Liver (tissue), 9 donors: Measurements from ENCODE around the gene FBXO2. TPM values are rescaled to one million over a fixed set of nuclear protein-coding genes. Genes with fewer than 3 reads are reported as not detected.

Source experiments
- DNase-seq: peaks from one replicate; pipeline ENCODE4 v3.0.0-alpha.2; 2017; ENCODE audit warnings: low spot score
- H3K27ac ChIP-seq, 2 donors: one replicate each; pipeline ENCODE4 v1.7.0; 2013; ENCODE audit warnings: inconsistent platforms in 2 of 2, low read length in 2 of 2, control low read depth in 1 of 2, low read depth in 1 of 2, mild to moderate bottlenecking in 1 of 2
- H3K27me3 ChIP-seq, 4 donors: one replicate each; pipeline versions ENCODE4 v1.6.1 to v1.7.0; 2013; ENCODE audit warnings: low read length in 3 of 4, inconsistent platforms in 1 of 4, mild to moderate bottlenecking in 1 of 4, moderate library complexity in 1 of 4; ENCODE audit not compliant: control insufficient read depth in 4 of 4, insufficient read depth in 4 of 4
- H3K36me3 ChIP-seq, 4 donors: one replicate each; pipeline versions ENCODE4 v1.6.1 to v1.7.0; 2013; ENCODE audit warnings: low read length in 3 of 4, mild to moderate bottlenecking in 3 of 4, low read depth in 1 of 4, moderate library complexity in 1 of 4; ENCODE audit not compliant: control insufficient read depth in 4 of 4, insufficient read depth in 3 of 4
- H3K4me1 ChIP-seq, 4 donors: one replicate each; pipeline versions ENCODE4 v1.6.1 to v1.7.0; 2013; ENCODE audit warnings: low read length in 3 of 4, mild to moderate bottlenecking in 3 of 4, moderate library complexity in 1 of 4; ENCODE audit not compliant: control insufficient read depth in 4 of 4, insufficient read depth in 4 of 4
- H3K4me3 ChIP-seq, 3 donors: one replicate each; pipeline versions ENCODE4 v1.6.1 to v1.7.0; 2013; ENCODE audit warnings: low read length in 3 of 3, control low read depth in 1 of 3, low read depth in 1 of 3, mild to moderate bottlenecking in 1 of 3
- H3K9ac ChIP-seq, 2 donors: one replicate each; pipeline ENCODE4 v1.7.0; 2013; ENCODE audit warnings: low read length in 2 of 2, mild to moderate bottlenecking in 2 of 2, moderate library complexity in 2 of 2, control low read depth in 1 of 2, low read depth in 1 of 2
- H3K9me3 ChIP-seq, 4 donors: one replicate each; pipeline versions ENCODE4 v1.6.1 to v1.7.0; 2013; ENCODE audit warnings: low read length in 3 of 4; ENCODE audit not compliant: control insufficient read depth in 4 of 4
- EGR1 ChIP-seq, 2 donors: IDR thresholded peaks; 2 replicates each; pipeline ENCODE4 v1.6.1; 2016 to 2018; ENCODE audit warnings: antibody characterized with exemption in 2 of 2, low read depth in 2 of 2
- FOXA1 ChIP-seq: IDR thresholded peaks from 2 replicates; pipeline ENCODE4 v1.6.1; 2016; ENCODE audit warnings: antibody characterized with exemption
- FOXA2 ChIP-seq: IDR thresholded peaks from 2 replicates; pipeline ENCODE4 v1.6.1; 2016; ENCODE audit warnings: antibody characterized with exemption
- GABPA ChIP-seq, 2 donors: IDR thresholded peaks in 1 of 2; conservative IDR thresholded peaks in 1 of 2; 2 replicates each; pipeline ENCODE4 v1.6.1; 2016; ENCODE audit warnings: antibody characterized with exemption in 2 of 2, mild to moderate bottlenecking in 1 of 2, moderate library complexity in 1 of 2
- HNF4A ChIP-seq, 2 donors: conservative IDR thresholded peaks; 2 replicates each; pipeline ENCODE4 v1.6.1; 2016; ENCODE audit warnings: antibody characterized with exemption in 2 of 2, mild to moderate bottlenecking in 2 of 2
- HNF4G ChIP-seq: IDR thresholded peaks from 2 replicates; pipeline ENCODE4 v1.6.1; 2016; ENCODE audit warnings: antibody characterized with exemption
- JUND ChIP-seq, 2 donors: IDR thresholded peaks; 2 replicates each; pipeline ENCODE4 v1.6.1; 2016; ENCODE audit warnings: antibody characterized with exemption in 2 of 2
- NR2F2 ChIP-seq: IDR thresholded peaks from 2 replicates; pipeline ENCODE4 v1.6.1; 2016; ENCODE audit warnings: antibody characterized with exemption
- RXRA ChIP-seq, 2 donors: IDR thresholded peaks; 2 replicates each; pipeline ENCODE4 v1.6.1; 2017 to 2018; ENCODE audit warnings: antibody characterized with exemption in 2 of 2, mild to moderate bottlenecking in 1 of 2
- SP1 ChIP-seq: IDR thresholded peaks from 2 replicates; pipeline ENCODE4 v1.6.1; 2018; ENCODE audit warnings: antibody characterized with exemption, mild to moderate bottlenecking
- TAF1 ChIP-seq: conservative IDR thresholded peaks from 2 replicates; pipeline ENCODE4 v1.6.1; 2016; ENCODE audit warnings: antibody characterized with exemption, mild to moderate bottlenecking
- YY1 ChIP-seq: IDR thresholded peaks from 2 replicates; pipeline ENCODE4 v1.6.1; 2016; ENCODE audit warnings: antibody characterized with exemption, mild to moderate bottlenecking
- WGBS: extraction: QIAGEN DNeasy Blood & Tissue Kit; methylation state at CpG from one replicate; pipeline ENCODE4 v1.1.7; 2013; 5-methylcytosine and 5-hydroxymethylcytosine counted together
- polyA plus RNA-seq, 2 donors: library from polyadenylated mRNA; stranded (reverse) in 1 of 2; unstranded in 1 of 2; fragments of 200-250 nt in 1 of 2; fragments of >200 nt in 1 of 2; fragmentation: Nextera tagmentation in 1 of 2; extraction: Ambion mirVana in 1 of 2; gene quantifications; one replicate each; pipeline versions ENCODE4 v1.2.1 to v1.2.3, GENCODE V29; 2013 to 2015
- total RNA-seq, 2 donors: library from RNA; depleted of rRNA; stranded (reverse); fragments of >200 nt; gene quantifications; one replicate each; pipeline ENCODE4 v1.2.3, GENCODE V29; 2014
- TF ChIP-seq, protein P1 (sequence below): fragments of 150-350 bp; IDR thresholded peaks from 2 replicates; pipeline ENCODE4 v1.5.1; 2017; ENCODE audit warnings: improper control_type of control experiment, low read depth, low read length; ENCODE audit not compliant: missing input control
- TF ChIP-seq, protein P2 (sequence below): IDR thresholded peaks from 2 replicates; pipeline ENCODE4 v1.6.1; 2016; ENCODE audit warnings: antibody characterized with exemption
- TF ChIP-seq, protein P3 (sequence below): IDR thresholded peaks from 2 replicates; pipeline ENCODE4 v1.6.1; 2016; ENCODE audit warnings: antibody characterized with exemption, mild to moderate bottlenecking
- TF ChIP-seq, protein P4 (sequence below): IDR thresholded peaks from 2 replicates; pipeline ENCODE4 v1.6.1; 2016; ENCODE audit warnings: antibody characterized with exemption
- TF ChIP-seq, protein P5 (sequence below): IDR thresholded peaks from 2 replicates; pipeline ENCODE4 v1.6.1; 2016; ENCODE audit warnings: antibody characterized with exemption
- donor health status: healthy.
- donor health status: healthy.
- donor health status: healthy.
- donor health status: healthy.
- donor health status: healthy.

The FBXO2 gene
- total and polyA plus RNA-seq, 4 donors: 1.7 to 20.9 (median 4.0) TPM

DNA sequence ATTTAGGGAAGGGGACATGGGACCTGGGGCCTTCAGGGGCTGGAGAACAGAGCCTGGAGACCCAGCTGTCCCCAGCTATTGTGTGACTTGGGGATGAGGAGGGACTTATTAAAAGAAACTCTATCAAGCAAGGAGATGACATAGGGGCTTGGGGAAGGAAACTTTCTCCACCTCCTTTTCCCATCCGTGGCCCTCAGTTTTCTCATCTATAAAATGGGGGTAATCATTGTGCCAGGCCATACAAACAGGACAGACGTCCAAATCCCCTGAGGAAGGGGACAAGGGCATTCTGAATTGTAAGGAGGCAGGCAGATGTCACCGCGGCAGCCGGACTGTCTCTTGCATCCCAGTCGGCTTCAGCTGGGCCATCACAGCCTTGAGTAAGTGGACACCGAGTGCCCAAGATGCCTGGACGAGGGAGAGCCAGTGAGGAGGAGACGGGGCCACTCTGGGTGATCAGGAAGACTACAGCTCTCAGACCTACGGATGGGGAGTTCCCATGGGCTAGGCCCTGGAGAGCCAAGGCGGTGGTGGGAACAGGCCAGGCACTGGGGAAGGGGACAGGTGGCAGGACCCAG, 1.9 kb downstream of the FBXO2 start:
- 94% methylated on average over 11 of the region's 11 CpGs for WGBS
- Histone ChIP-seq H3K4me1 (peaks cover 7 to 44% (median 34%) of the 10 kb centered on the region in 4 donors), H3K27me3 (no peaks in the 10 kb centered on the region), H3K36me3 (no peaks in the 10 kb centered on the region), H3K9me3 (no peaks in the 10 kb centered on the region), H3K27ac (no peak overlapping the region), H3K9ac (no peak overlapping the region), H3K4me3 (no peak overlapping the region)
- no peak for DNase-seq
- TF ChIP-seq YY1 (no peak), TAF1 (no peak), NR2F2 (no peak), EGR1 (IDR thresholded peaks at IDR 0.05; ENCODE audit: low read depth in 2 of 2) (no peak), HNF4G (no peak), FOXA1 (no peak), FOXA2 (no peak), RXRA (IDR thresholded peaks at IDR 0.05) (no peak), GABPA (IDR thresholded peaks at IDR 0.05 in 1 of 2, conservative IDR thresholded peaks at IDR 0.05 in 1 of 2) (no peak), JUND (IDR thresholded peaks at IDR 0.05) (no peak), SP1 (no peak), HNF4A (conservative IDR thresholded peaks at IDR 0.05) (no peak)
- TF ChIP-seq, protein P1, sequence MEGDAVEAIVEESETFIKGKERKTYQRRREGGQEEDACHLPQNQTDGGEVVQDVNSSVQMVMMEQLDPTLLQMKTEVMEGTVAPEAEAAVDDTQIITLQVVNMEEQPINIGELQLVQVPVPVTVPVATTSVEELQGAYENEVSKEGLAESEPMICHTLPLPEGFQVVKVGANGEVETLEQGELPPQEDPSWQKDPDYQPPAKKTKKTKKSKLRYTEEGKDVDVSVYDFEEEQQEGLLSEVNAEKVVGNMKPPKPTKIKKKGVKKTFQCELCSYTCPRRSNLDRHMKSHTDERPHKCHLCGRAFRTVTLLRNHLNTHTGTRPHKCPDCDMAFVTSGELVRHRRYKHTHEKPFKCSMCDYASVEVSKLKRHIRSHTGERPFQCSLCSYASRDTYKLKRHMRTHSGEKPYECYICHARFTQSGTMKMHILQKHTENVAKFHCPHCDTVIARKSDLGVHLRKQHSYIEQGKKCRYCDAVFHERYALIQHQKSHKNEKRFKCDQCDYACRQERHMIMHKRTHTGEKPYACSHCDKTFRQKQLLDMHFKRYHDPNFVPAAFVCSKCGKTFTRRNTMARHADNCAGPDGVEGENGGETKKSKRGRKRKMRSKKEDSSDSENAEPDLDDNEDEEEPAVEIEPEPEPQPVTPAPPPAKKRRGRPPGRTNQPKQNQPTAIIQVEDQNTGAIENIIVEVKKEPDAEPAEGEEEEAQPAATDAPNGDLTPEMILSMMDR: no peak
- TF ChIP-seq, protein P2, sequence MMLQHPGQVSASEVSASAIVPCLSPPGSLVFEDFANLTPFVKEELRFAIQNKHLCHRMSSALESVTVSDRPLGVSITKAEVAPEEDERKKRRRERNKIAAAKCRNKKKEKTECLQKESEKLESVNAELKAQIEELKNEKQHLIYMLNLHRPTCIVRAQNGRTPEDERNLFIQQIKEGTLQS: no peak
- TF ChIP-seq, protein P3, sequence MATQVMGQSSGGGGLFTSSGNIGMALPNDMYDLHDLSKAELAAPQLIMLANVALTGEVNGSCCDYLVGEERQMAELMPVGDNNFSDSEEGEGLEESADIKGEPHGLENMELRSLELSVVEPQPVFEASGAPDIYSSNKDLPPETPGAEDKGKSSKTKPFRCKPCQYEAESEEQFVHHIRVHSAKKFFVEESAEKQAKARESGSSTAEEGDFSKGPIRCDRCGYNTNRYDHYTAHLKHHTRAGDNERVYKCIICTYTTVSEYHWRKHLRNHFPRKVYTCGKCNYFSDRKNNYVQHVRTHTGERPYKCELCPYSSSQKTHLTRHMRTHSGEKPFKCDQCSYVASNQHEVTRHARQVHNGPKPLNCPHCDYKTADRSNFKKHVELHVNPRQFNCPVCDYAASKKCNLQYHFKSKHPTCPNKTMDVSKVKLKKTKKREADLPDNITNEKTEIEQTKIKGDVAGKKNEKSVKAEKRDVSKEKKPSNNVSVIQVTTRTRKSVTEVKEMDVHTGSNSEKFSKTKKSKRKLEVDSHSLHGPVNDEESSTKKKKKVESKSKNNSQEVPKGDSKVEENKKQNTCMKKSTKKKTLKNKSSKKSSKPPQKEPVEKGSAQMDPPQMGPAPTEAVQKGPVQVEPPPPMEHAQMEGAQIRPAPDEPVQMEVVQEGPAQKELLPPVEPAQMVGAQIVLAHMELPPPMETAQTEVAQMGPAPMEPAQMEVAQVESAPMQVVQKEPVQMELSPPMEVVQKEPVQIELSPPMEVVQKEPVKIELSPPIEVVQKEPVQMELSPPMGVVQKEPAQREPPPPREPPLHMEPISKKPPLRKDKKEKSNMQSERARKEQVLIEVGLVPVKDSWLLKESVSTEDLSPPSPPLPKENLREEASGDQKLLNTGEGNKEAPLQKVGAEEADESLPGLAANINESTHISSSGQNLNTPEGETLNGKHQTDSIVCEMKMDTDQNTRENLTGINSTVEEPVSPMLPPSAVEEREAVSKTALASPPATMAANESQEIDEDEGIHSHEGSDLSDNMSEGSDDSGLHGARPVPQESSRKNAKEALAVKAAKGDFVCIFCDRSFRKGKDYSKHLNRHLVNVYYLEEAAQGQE: no peak
- TF ChIP-seq, protein P4, sequence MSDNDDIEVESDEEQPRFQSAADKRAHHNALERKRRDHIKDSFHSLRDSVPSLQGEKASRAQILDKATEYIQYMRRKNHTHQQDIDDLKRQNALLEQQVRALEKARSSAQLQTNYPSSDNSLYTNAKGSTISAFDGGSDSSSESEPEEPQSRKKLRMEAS: no peak
- TF ChIP-seq, protein P5, sequence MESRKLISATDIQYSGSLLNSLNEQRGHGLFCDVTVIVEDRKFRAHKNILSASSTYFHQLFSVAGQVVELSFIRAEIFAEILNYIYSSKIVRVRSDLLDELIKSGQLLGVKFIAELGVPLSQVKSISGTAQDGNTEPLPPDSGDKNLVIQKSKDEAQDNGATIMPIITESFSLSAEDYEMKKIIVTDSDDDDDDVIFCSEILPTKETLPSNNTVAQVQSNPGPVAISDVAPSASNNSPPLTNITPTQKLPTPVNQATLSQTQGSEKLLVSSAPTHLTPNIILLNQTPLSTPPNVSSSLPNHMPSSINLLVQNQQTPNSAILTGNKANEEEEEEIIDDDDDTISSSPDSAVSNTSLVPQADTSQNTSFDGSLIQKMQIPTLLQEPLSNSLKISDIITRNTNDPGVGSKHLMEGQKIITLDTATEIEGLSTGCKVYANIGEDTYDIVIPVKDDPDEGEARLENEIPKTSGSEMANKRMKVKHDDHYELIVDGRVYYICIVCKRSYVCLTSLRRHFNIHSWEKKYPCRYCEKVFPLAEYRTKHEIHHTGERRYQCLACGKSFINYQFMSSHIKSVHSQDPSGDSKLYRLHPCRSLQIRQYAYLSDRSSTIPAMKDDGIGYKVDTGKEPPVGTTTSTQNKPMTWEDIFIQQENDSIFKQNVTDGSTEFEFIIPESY: no peak
